Vagina (tissue), 2 donors: ENCODE results near the gene NUMB. TPM values are rescaled to one million over a fixed set of nuclear protein-coding genes. Genes with fewer than 3 reads are reported as not detected.

Experiments
- DNase-seq, 2 donors: peaks; one replicate each; pipeline ENCODE4 v3.0.0-alpha.2; 2017; ENCODE audit errors: extremely low spot score in 2 of 2
- H3K27ac ChIP-seq: fragments of 200-600 bp; sonication (generic); one replicate; pipeline ENCODE4 v1.5.1; 2019
- H3K27me3 ChIP-seq: fragments of 200-600 bp; sonication (generic); one replicate; pipeline ENCODE4 v1.5.1; 2019
- H3K36me3 ChIP-seq, 2 donors: fragments of 200-600 bp; sonication (generic); one replicate each; pipeline ENCODE4 v1.5.1; 2017 to 2019
- H3K4me1 ChIP-seq: fragments of 200-600 bp; sonication (generic); one replicate; pipeline ENCODE4 v1.5.1; 2019
- H3K4me3 ChIP-seq, 2 donors: fragments of 200-600 bp; sonication (generic); 1 replicate in 1 of 2; 2 replicates in 1 of 2; pipeline ENCODE4 v1.5.1; 2016 to 2019
- H3K9me3 ChIP-seq: fragments of 200-600 bp; sonication (generic); one replicate; pipeline ENCODE4 v1.5.1; 2019
- CTCF ChIP-seq, 3 experiments: fragments of 450-650 bp in 2 of 3; fragments of 200-600 bp in 1 of 3; sonication (generic) in 1 of 3; IDR thresholded peaks; one replicate each; pipeline ENCODE4 v1.5.1; 2017 to 2019; ENCODE audit warnings: antibody characterized with exemption in 3 of 3, mild to moderate bottlenecking in 2 of 3, moderate library complexity in 2 of 3
- POLR2A ChIP-seq, 2 donors: fragments of 450-650 bp; IDR thresholded peaks; one replicate each; pipeline ENCODE4 v1.6.1; 2017; ENCODE audit warnings: antibody characterized with exemption in 2 of 2, mild to moderate bottlenecking in 2 of 2, moderate library complexity in 2 of 2
- POLR2AphosphoS5 ChIP-seq, 2 donors: sonication (generic); formaldehyde crosslinking; IDR thresholded peaks; one replicate each; pipeline ENCODE4 v1.9.0; 2017; ENCODE audit warnings: antibody characterized with exemption in 2 of 2, mild to moderate bottlenecking in 2 of 2, low read depth in 1 of 2; ENCODE audit not compliant: insufficient read depth in 1 of 2
- intact Hi-C: fragments of 100-400 bp; cut with DNase I; formaldehyde crosslinking; loops from one replicate; pipeline ENCODE4 v1.15.1; 2023
- total RNA-seq: library from RNA; depleted of rRNA; stranded (reverse); fragments of >200 nt; gene quantifications from one replicate; pipeline ENCODE4 v1.2.3, GENCODE V29; 2016

NUMB gene
- total RNA-seq, 1 donor from 2014 or later = 48.1 TPM

- TF ChIP-seq CTCF (IDR thresholded peaks at IDR 0.05) (no peak), POLR2A (IDR thresholded peaks at IDR 0.05) (no peak), POLR2AphosphoS5 (IDR thresholded peaks at IDR 0.05; ENCODE audit: insufficient read depth in 1 of 2, low read depth in 1 of 2) (no peak)
- no peaks in the 10 kb centered on the region for H3K27me3 ChIP-seq
- intact Hi-C loops = no loop called here
- peaks cover 31% of the 10 kb centered on the region for H3K4me1 ChIP-seq
- no peaks in the 10 kb centered on the region for H3K9me3 ChIP-seq
- DNase-seq = no peak
- H3K27ac ChIP-seq = no peak overlapping the region
- no peaks in the 10 kb centered on the region for H3K36me3 ChIP-seq
- H3K4me3 ChIP-seq = peak overlapping the region in 1 of 2 donors; percentile 41
These were observed 213.6 kb downstream of the NUMB start for GRCh38 chr14:73244541-73245290.

GRCh38 chr14:73243748-73244147 lies 214.6 kb downstream of the NUMB start:
- Histone ChIP-seq H3K4me3 (no peak overlapping the region), H3K27me3 (no peaks in the 10 kb centered on the region), H3K27ac (no peak overlapping the region), H3K4me1 (peaks cover 40% of the 10 kb centered on the region), H3K9me3 (no peaks in the 10 kb centered on the region), H3K36me3 (no peaks in the 10 kb centered on the region)
- DNase-seq = no peak
- intact Hi-C loops = no loop called here
- TF ChIP-seq POLR2A (IDR thresholded peaks at IDR 0.05) (no peak), POLR2AphosphoS5 (IDR thresholded peaks at IDR 0.05; ENCODE audit: insufficient read depth in 1 of 2, low read depth in 1 of 2) (no peak), CTCF (IDR thresholded peaks at IDR 0.05) (no peak)

GRCh38 chr14:73243341-73243740 lies 215.0 kb downstream of the NUMB start:
- Histone ChIP-seq H3K4me1 (peaks cover 44% of the 10 kb centered on the region), H3K27ac (no peak overlapping the region)
- no peak for TF ChIP-seq POLR2A (IDR thresholded peaks at IDR 0.05)
- no peak for TF ChIP-seq POLR2AphosphoS5 (IDR thresholded peaks at IDR 0.05; ENCODE audit: insufficient read depth in 1 of 2, low read depth in 1 of 2)
- no peak for TF ChIP-seq CTCF (IDR thresholded peaks at IDR 0.05)

DNA sequence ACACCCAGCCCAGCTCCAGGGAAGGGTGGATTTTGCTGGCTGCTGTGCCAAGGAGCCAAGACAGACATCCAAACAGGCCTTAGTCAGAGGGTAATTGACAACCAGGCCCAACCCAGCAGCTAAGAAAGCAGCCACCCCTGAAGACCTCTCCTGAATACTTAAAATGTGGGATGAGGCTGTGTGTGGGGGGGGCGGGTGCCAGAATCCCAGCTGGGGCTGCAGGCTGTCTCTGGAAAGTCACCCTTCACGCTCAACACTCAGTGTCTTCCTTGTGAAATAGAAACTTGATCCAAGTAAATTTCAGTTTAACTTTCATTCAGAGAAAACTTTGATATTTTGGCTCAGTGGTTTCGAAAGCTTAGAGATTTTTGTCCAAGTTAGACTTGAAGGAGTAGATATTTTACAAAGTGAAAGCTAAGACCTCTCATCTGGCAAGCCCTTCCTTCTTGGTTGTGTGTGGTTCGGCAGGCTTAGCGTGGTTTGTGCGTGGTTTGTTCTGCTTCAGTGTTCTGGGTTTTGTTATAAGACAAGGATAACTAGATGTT lies 215.9 kb downstream of the NUMB start:
- peak overlapping the region; percentile 43 for H3K27ac ChIP-seq
- peaks cover 53% of the 10 kb centered on the region for H3K4me1 ChIP-seq
- DNase-seq = no peak
- H3K36me3 ChIP-seq = no peaks in the 10 kb centered on the region
- H3K4me3 ChIP-seq = no peak overlapping the region
- no peaks in the 10 kb centered on the region for H3K9me3 ChIP-seq
- no peaks in the 10 kb centered on the region for H3K27me3 ChIP-seq
- TF ChIP-seq POLR2A (IDR thresholded peaks at IDR 0.05) = no peak
- TF ChIP-seq POLR2AphosphoS5 (IDR thresholded peaks at IDR 0.05; ENCODE audit: insufficient read depth in 1 of 2, low read depth in 1 of 2) = no peak
- intact Hi-C loops = no loop called here

More at GRCh38 chr14:73243341-73243740, 215.0 kb downstream of the NUMB start:
- Histone ChIP-seq H3K27me3 (no peaks in the 10 kb centered on the region), H3K36me3 (no peaks in the 10 kb centered on the region), H3K4me3 (no peak overlapping the region), H3K9me3 (no peaks in the 10 kb centered on the region)
- intact Hi-C loops = no loop called here
- no peak for DNase-seq

DNA sequence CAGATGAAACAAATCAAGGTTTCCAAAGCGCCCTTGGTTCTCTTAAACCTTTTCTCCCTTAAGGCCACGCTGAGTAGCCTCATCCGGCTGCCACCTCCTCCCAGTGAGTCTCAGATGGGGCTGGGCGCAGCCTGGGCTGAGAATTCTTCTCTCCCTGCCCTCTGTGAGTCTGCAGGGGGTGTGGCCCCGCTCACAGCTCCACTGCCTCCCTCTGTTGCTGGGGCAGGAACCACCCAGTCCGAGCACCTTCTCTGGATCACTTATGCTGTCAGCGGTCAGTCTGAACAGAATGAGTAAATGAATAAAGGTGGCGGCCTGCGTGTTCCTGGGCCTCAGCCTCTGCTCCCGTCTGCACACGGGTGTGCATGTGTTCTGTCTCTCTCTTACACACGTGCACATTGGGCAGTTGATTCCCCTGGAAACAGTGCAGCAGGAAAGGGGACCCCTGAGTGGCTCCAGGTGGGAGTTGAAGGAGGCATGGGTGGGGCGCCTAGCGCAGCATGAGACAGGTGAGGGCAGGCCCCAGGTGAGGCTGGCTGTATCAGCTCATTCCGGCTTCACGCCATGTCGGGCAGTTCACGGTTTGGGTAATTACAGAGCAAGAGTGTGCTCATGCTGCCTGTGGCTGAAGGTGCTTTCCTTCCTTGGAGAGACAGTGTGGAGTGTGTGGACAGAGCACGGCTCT lies 216.7 kb downstream of the NUMB start:
- Histone ChIP-seq H3K4me3 (no peak overlapping the region), H3K27me3 (no peaks in the 10 kb centered on the region), H3K36me3 (no peaks in the 10 kb centered on the region), H3K9me3 (no peaks in the 10 kb centered on the region), H3K27ac (peak overlapping the region; percentile 43), H3K4me1 (peaks cover 60% of the 10 kb centered on the region)
- intact Hi-C loops = no loop called here
- DNase-seq = no peak
- TF ChIP-seq POLR2A (IDR thresholded peaks at IDR 0.05) = no peak
- no peak for TF ChIP-seq POLR2AphosphoS5 (IDR thresholded peaks at IDR 0.05; ENCODE audit: insufficient read depth in 1 of 2, low read depth in 1 of 2)
- no peak for TF ChIP-seq CTCF (IDR thresholded peaks at IDR 0.05)
